ENCODE measurements around the gene CCK.

- TF ChIP-seq, protein P1, sequence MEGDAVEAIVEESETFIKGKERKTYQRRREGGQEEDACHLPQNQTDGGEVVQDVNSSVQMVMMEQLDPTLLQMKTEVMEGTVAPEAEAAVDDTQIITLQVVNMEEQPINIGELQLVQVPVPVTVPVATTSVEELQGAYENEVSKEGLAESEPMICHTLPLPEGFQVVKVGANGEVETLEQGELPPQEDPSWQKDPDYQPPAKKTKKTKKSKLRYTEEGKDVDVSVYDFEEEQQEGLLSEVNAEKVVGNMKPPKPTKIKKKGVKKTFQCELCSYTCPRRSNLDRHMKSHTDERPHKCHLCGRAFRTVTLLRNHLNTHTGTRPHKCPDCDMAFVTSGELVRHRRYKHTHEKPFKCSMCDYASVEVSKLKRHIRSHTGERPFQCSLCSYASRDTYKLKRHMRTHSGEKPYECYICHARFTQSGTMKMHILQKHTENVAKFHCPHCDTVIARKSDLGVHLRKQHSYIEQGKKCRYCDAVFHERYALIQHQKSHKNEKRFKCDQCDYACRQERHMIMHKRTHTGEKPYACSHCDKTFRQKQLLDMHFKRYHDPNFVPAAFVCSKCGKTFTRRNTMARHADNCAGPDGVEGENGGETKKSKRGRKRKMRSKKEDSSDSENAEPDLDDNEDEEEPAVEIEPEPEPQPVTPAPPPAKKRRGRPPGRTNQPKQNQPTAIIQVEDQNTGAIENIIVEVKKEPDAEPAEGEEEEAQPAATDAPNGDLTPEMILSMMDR (IDR thresholded peaks at IDR 0.05 in 4 of 5, conservative IDR thresholded peaks at IDR 0.05 in 1 of 5), result no peak
- no peak for TF ChIP-seq POLR2A (IDR thresholded peaks at IDR 0.05)
These were observed 42.9 kb downstream of the CCK start for GRCh38 chr3:42222942-42223693.

Measured in gastrocnemius medialis (tissue), 4 donors.